HG03135 (cell line): ENCODE results near the gene ASXL2.

ENCODE experiments used
- ATAC-seq: cut with Tn5 transposase; IDR thresholded peaks from one replicate; pipeline ENCODE4 v1.9.1; 2021; ENCODE audit warnings: mild to moderate bottlenecking, moderate library complexity; ENCODE audit not compliant: unreplicated experiment

The ASXL2 gene

GRCh38 chr2:25698752-25699151 lies 179.5 kb downstream of the ASXL2 start:
- ATAC-seq, result no peak

- no peak for ATAC-seq
Observed at GRCh38 chr2:25697559-25698341, 180.5 kb downstream of the ASXL2 start.

GRCh38 chr2:25692737-25693445 lies 185.4 kb downstream of the ASXL2 start:
- no peak for ATAC-seq

GRCh38 chr2:25692143-25692542 lies 186.1 kb downstream of the ASXL2 start:
- ATAC-seq, result no peak

GRCh38 chr2:25690058-25690457 lies 188.2 kb downstream of the ASXL2 start:
- ATAC-seq, result no peak

GRCh38 chr2:25688236-25688635 lies 190.1 kb downstream of the ASXL2 start:
- ATAC-seq, result no peak

- ATAC-seq, result no peak
Observed at GRCh38 chr2:25685741-25686140, 192.5 kb downstream of the ASXL2 start.

GRCh38 chr2:25684577-25685473 lies 193.5 kb downstream of the ASXL2 start:
- no peak for ATAC-seq
